Purkinje cell (primary cell): ENCODE measurements around the gene DAG1. TPM values are rescaled to one million over a fixed set of nuclear protein-coding genes. Genes with fewer than 3 reads are reported as not detected.

ENCODE experiments used
- polyA plus RNA-seq: library from polyadenylated mRNA; unstranded; fragments of >200 nt; fragmentation: Nextera tagmentation; gene quantifications from 2 replicates; pipeline ENCODE4 v1.2.1, GENCODE V29; 2014

DAG1 gene
- polyA plus RNA-seq = 4.3 and 5.5 TPM in 2 replicates

GRCh38 chr3:49469936-49470713 lies at the start of gene DAG1:
Gene DAG1, plus strand, starts transcription at chr3:49470267. Its CDS starts 40,268 bp downstream, at chr3:49510535.

GRCh38 chr3:49422379-49423248 lies 47.5 kb upstream of the DAG1 start, which contains the start of gene AMT:
Gene AMT, minus strand, starts transcription at chr3:49422473. Its CDS starts 23 bp downstream, at chr3:49422450.

GRCh38 chr3:49553692-49554632 lies 83.9 kb downstream of the DAG1 start, which contains the start of gene BSN:
Gene BSN, plus strand, starts transcription at chr3:49554477. Its CDS starts 126 bp downstream, at chr3:49554603.

Other genes with a start within 250 kb of the DAG1 start
- gene C3orf62, start 193.0 kb upstream of the DAG1 start, polyA plus RNA-seq = 6.3 and 6.5 TPM in 2 replicates
- gene USP4, start 130.2 kb upstream of the DAG1 start, polyA plus RNA-seq = 26.0 and 28.0 TPM in 2 replicates
- gene GPX1, start 111.9 kb upstream of the DAG1 start, polyA plus RNA-seq = 80.7 and 108 TPM in 2 replicates
- 148 and 151 TPM in 2 replicates for gene RHOA, start 58.3 kb upstream of the DAG1 start, polyA plus RNA-seq
- 7.7 and 9.9 TPM in 2 replicates for gene TCTA, start 57.8 kb upstream of the DAG1 start, polyA plus RNA-seq
- 3.4 and 3.8 TPM in 2 replicates for gene AMT, start 47.8 kb upstream of the DAG1 start, polyA plus RNA-seq
- gene NICN1, start 40.9 kb upstream of the DAG1 start, polyA plus RNA-seq = 4.1 and 6.9 TPM in 2 replicates
- 1.5 and 4.4 TPM in 2 replicates for gene BSN, start 84.2 kb downstream of the DAG1 start, polyA plus RNA-seq
- gene APEH, start 204.1 kb downstream of the DAG1 start, polyA plus RNA-seq = 78.1 and 87.5 TPM in 2 replicates
- gene MST1, start 219.2 kb downstream of the DAG1 start, polyA plus RNA-seq = 0.52 and 1.3 TPM in 2 replicates
- gene RNF123, start 219.3 kb downstream of the DAG1 start, polyA plus RNA-seq = 23.9 and 24.0 TPM in 2 replicates
- gene AMIGO3, start 249.4 kb downstream of the DAG1 start, polyA plus RNA-seq = not detected in 2 replicates